Hepatocyte (in vitro differentiated cells): Measurements from ENCODE around the gene ZNF195.
"Not testable (repeated sequence)": the region's sequence is repeated elsewhere in the genome, so short reads cannot be mapped to it uniquely, and the experiment has no call there.

ENCODE experiments used
- EZH2 ChIP-seq: fragments of 200-600 bp; sonication (generic); IDR thresholded peaks from 2 replicates; pipeline ENCODE4 v1.6.1; 2016; ENCODE audit warnings: antibody characterized with exemption, mild to moderate bottlenecking, borderline replicate concordance
- TF ChIP-seq, protein P1 (sequence below): fragments of 200-600 bp; sonication (generic); IDR thresholded peaks from 2 replicates; pipeline ENCODE4 v1.5.1; 2016; ENCODE audit warnings: antibody characterized with exemption, mild to moderate bottlenecking; ENCODE audit not compliant: poor library complexity

DNA sequence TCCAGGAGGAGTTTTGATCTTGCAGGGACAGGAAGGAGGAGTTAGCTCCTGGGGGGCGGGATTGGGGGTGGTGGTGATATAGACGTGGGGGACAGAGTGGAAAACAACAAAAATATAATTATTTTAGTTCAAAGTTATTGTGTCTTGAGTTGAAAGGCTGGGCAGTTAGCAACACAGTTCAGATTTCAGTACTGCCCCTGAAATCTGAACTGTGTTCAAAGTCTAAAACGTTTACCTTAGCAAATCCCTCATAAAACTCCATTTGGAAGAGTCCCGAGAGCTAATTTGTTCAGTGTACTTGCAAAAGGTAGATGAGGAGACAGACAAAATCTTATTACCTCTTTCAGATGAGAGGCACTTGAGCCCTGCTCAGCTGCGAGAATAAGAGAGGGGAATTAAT lies 45.0 kb upstream of the ZNF195 start:
- TF ChIP-seq, protein P1, sequence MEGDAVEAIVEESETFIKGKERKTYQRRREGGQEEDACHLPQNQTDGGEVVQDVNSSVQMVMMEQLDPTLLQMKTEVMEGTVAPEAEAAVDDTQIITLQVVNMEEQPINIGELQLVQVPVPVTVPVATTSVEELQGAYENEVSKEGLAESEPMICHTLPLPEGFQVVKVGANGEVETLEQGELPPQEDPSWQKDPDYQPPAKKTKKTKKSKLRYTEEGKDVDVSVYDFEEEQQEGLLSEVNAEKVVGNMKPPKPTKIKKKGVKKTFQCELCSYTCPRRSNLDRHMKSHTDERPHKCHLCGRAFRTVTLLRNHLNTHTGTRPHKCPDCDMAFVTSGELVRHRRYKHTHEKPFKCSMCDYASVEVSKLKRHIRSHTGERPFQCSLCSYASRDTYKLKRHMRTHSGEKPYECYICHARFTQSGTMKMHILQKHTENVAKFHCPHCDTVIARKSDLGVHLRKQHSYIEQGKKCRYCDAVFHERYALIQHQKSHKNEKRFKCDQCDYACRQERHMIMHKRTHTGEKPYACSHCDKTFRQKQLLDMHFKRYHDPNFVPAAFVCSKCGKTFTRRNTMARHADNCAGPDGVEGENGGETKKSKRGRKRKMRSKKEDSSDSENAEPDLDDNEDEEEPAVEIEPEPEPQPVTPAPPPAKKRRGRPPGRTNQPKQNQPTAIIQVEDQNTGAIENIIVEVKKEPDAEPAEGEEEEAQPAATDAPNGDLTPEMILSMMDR: not testable (repeated sequence)
- not testable (repeated sequence) for TF ChIP-seq EZH2
